NCI-H446 (cell line): ENCODE data around the gene KCNK7.

Experiments used
- DNase-seq, 2 experiments: peaks; one replicate each; lab custom pipeline; 2025; lab: John Stamatoyannopoulos, UW

KCNK7 gene

DNA sequence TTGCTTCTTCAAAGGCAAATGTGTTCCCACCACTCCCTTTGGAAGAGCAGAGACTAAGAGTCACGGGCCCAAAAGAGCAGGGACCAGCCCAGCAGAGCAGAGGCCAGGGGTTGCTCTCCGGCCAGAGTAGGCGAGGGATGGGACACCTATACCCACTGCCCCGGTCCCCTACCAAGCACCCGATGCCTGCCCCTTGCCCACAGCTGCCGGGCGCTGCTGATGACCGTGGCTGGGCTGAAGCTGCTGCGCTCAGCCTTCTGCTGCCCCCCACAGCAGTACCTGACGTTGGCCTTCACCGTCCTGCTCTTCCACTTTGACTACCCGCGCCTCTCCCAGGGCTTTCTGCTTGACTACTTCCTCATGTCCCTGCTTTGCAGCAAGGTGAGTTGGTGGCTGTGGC is 31.6 kb upstream of the KCNK7 start:
- no peak for DNase-seq

GRCh38 chr11:65625628-65626342 is 30.2 kb upstream of the KCNK7 start:
- no peak for DNase-seq

DNA sequence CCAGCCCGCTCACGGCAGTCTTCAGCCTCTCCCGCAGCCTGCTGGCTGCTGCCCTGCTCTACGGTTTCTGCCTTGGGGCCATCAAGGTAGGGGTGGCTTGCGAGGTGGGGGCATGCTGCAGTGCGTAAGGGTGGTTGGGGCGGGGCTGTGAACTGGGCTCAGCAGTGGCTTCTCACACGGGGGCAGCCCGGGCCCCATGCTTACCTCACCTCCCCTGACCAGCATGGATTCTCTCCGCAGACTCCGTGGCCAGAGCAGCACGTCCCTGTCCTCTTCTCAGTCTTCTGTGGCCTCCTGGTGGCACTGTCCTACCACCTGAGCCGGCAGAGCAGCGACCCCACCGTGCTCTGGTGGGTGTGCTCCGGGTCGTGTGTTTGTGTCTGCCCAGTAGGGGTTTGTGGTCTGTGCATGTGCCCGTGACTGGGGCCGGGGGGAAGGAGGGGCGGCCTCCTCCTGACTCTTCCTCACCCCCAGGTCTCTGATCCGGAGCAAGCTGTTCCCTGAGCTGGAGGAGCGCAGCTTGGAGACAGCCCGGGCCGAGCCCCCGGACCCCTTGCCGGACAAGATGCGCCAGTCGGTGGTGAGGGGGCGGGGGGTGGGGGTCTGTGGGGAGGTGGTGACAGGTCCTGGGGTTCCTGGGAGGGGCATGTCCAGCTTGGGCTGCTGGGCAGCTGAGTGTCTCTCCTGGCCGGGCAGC is 29.5 kb upstream of the KCNK7 start:
- DNase-seq = no peak

DNA sequence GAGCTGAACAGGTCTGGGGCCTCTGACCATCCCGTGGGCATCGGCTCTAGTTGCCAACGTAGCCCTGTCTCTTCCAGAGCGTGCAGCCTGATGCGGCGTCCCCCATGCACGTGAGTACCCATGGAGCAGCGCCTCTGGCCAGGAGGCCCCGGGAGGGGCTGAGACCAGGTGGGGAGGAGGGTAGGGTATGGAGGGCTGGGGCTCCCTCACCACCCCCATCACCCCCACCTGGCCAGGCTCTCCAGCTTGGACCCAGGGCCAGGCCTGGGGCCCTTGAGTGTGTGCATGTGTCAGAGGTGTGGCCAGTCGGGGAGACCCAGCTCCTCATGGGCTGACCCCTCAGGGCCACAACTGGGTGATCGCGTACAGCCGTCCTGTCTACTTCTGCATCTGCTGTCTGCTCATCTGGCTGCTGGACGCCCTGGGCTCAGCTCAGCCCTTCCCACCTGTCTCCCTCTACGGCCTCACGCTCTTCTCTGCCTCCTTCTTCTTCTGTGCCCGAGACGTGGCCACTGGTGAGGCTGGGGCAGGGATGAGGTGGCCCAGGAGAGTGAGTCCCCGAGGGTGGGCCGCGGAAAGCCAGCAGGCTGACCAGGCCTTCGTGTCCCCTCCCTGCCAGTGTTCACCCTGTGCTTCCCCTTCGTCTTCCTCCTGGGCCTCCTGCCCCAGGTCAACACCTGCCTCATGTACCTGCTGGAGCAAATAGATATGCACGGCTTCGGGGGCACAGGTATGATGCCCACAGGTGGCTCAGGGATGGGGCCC is 28.4 kb upstream of the KCNK7 start:
- DNase-seq = no peak

- DNase-seq = no peak
Observed at GRCh38 chr11:65623177-65623576, 27.6 kb upstream of the KCNK7 start.

GRCh38 chr11:65622011-65622410 is 26.4 kb upstream of the KCNK7 start:
- DNase-seq = no peak

GRCh38 chr11:65621460-65621859 is 25.9 kb upstream of the KCNK7 start:
- no peak for DNase-seq

DNA sequence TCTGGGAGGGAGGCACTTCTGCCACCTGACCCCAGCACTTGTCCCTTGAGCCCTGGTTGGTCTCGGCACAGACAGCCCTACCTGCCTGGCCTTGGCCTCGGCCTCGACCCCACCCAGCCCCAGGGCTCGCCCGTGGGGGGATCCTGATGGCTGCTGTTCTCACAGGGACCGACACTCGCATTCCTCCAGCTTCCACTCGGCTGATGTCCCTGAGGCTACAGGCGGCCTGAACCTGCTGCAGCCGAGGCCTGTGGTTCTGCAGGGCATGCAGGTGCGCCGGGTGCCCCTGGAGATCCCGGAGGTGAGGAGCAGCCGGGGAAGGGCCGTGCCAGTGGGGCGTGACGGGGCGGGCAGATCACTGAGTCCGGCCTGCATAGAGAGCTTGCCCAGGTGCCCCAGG is 25.1 kb upstream of the KCNK7 start:
- DNase-seq = no peak

DNA sequence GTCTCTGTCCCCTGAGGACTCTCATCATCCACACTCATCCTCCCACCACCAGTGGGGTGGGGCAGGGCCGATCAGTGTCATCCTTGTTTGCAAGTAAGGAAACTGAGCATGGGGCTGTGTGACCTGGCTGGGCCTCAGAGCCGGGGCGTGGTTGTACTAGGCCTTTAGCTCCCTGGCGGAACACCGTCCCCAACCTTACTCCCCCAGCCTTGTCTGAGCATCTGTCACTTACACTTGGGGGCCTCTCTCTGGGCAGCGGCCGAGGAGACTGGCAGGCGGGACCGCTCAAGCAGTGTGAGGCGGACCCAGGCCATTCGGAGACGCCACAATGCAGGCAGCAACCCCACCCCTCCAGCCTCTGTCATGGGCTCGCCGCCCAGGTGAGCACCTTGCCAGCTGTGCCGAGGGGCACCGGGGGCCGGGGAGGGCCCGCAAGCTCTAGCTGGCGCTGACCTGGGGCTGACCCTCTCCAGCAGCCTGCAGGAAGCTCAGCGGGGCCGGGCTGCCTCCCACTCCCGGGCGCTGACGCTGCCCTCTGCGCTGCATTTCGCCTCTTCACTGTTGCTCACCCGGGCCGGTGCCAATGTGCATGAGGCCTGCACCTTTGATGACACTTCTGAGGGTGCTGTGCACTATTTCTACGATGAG is 23.8 kb upstream of the KCNK7 start:
- no peak for DNase-seq

- no peak for DNase-seq
Observed at GRCh38 chr11:65618763-65619162, 23.2 kb upstream of the KCNK7 start.

- no peak for DNase-seq
Observed at GRCh38 chr11:65617990-65618751, 22.6 kb upstream of the KCNK7 start.

GRCh38 chr11:65617136-65617850 is 21.7 kb upstream of the KCNK7 start:
- no peak for DNase-seq

DNA sequence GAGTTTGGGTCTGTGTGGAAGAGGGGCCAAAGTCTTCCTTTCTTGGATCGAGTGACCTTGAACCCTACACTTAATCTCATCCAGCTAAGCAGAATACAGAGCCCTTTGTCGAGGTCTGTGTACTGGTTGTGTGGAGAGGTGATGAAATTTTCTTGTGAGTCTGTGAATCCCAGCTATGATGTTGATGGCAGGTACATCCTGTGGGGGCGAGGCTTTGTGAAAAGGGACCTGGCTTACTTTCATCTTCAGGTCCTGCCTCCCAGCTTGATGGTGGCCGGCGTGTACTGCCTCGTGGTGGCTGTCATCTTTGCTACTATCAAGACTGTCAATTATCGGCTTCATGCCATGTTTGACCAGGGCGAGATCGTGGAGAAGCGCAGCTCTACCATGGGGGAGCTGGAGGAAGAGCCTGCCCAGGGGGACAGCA is 21.0 kb upstream of the KCNK7 start:
- DNase-seq = no peak

GRCh38 chr11:65615950-65616574 is 20.5 kb upstream of the KCNK7 start:
- DNase-seq = peak in 1 of 2 experiments; percentile 60

GRCh38 chr11:65615229-65615949 is 19.8 kb upstream of the KCNK7 start, which contains the start of gene PCNX3:
PCNX3 (plus strand) TSS chr11:65615776; CDS start chr11:65616312, 536 bp downstream.
- peak; percentile 100 for DNase-seq

DNA sequence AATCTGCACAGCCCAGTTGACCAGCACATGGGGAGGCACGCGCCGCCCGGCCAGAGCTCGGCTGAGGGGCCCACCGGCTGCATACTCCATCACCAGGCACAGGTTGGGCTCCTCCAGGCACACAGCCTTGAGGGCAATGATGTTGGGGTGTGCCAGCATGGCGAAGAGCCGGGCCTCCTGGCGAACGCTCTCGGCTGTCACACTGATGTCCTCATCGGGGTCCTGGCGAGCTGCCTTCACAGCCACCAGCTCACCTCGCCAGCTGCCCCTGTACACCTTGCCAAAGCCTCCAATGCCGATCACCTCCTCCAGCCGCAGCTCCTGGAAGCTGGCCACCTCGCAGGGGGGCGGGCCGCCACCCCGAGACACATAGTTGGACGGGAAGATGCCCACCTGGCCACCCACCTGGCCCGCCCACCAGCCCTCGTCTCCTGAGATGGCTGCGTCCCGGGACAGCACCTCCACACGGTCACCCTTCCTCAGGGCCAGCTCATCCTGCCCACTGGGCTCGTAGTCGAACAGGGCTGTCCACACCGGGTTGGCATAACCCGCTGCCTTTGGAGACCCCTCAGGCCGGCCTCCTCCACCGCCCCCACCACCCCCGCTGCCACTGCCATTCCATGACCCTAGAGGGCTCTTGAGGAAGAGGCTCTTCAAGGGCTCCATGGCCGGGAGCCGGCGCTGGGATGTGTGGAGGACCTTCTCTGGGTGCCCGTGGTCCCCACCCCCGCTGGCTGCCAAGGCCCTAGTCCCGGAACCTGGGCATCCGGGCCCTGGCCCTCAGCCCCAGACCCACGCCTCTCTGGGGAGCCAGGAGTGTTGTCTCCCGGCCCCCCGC is 17.7 kb upstream of the KCNK7 start:
- DNase-seq = no peak

- DNase-seq = no peak
Observed at GRCh38 chr11:65612691-65613090, 17.1 kb upstream of the KCNK7 start.

DNA sequence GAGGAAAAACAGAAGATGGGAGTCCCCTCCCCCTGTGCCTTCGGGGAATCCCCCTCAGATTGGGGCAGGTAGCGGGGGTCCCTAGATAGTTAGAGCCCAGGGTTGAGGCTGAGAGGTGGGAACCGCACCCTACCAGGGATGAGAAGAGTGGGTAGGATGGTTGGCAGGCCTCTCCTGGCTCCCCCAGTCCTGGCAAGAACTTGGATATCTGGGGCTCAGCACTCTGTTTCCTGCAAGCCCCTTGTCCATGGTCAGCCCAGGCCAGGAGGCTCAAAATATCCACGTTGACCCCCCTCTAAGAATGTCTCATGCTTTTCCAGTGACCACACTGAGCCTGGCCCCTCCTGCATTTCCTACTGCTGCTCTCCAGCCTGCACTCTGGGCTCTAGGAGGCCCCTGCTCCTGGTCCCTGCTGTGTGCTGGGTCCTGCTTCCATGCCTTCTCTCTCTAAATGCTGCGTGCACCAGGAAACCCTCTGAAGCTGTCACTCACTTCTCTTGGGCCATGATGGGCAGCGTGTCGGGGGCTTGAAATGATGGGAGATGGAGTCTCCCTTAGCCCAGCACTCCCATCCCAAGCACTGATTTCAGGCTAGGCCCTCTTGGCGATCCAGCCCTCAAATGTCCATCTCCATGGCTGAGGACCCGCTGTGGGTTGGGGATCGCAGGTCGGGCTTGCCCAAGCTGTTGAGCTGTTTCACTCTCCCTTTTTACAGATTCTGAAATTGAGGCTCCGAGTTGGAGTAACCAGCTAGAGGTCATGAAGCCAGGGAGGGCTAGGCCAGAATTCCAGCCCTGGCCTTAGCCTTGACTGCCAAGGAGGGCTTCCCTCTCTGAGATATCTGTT is 16.4 kb upstream of the KCNK7 start:
- DNase-seq = no peak
